K562 (cell line): ENCODE measurements around the gene DPP9. TPM values are rescaled to one million over a fixed set of nuclear protein-coding genes. Genes with fewer than 3 reads are reported as not detected.

Experiments used
- ATF3 ChIP-seq, 2 experiments: fragments of 450-650 bp in 1 of 2; sonication (generic) in 1 of 2; formaldehyde crosslinking in 1 of 2; IDR thresholded peaks in 1 of 2; conservative IDR thresholded peaks in 1 of 2; 2 replicates each; pipeline versions ENCODE4 v1.6.1 to v1.8.1; 2016 to 2023; ENCODE audit warnings: mild to moderate bottlenecking in 2 of 2, moderate library complexity in 2 of 2, inconsistent platforms in 1 of 2, missing genetic modification reagents in 1 of 2
- BACH1 ChIP-seq: fragments of 200-800 bp; sonication (Bioruptor generic); IDR thresholded peaks from 2 replicates; pipeline ENCODE4 v1.6.1; 2016; ENCODE audit warnings: missing genetic modification characterization, missing compliant biosample characterization
- CAMTA2 ChIP-seq: fragments of 250-450 bp; sonication (Bioruptor Pico); conservative IDR thresholded peaks from 2 replicates; pipeline ENCODE4 v1.5.1; 2022
- ETV1 ChIP-seq: fragments of 450-650 bp; conservative IDR thresholded peaks from 2 replicates; pipeline ENCODE4 v1.6.1; 2016; ENCODE audit warnings: missing genetic modification characterization, control low read depth, low read depth, missing compliant biosample characterization
- GTF2F1 ChIP-seq: IDR thresholded peaks from 2 replicates; pipeline ENCODE4 v1.6.1; 2011; ENCODE audit warnings: low read depth, low read length, improper control_type of control experiment
- JUN ChIP-seq, 2 experiments: sonication (generic) in 1 of 2; formaldehyde crosslinking in 1 of 2; IDR thresholded peaks; 2 replicates each; pipeline versions ENCODE4 v1.6.1 to v1.8.0; 2012 to 2022; ENCODE audit warnings: borderline replicate concordance in 2 of 2, mild to moderate bottlenecking in 2 of 2, improper control_type of control experiment in 1 of 2, low read depth in 1 of 2, low read length in 1 of 2, missing genetic modification reagents in 1 of 2
- MCM5 ChIP-seq: fragments of 450-650 bp; IDR thresholded peaks from 2 replicates; pipeline ENCODE4 v1.6.1; 2016; ENCODE audit warnings: low read depth
- MEF2A ChIP-seq: IDR thresholded peaks from 2 replicates; pipeline ENCODE4 v1.6.1; 2011; ENCODE audit warnings: low read depth, mild to moderate bottlenecking, low read length, moderate library complexity; ENCODE audit not compliant: control insufficient read depth
- MYNN ChIP-seq, 2 experiments: sonication (generic); formaldehyde crosslinking in 1 of 2; IDR thresholded peaks; 2 replicates each; pipeline versions ENCODE4 v1.5.0 to v1.6.1; 2016 to 2020; ENCODE audit warnings: antibody characterized with exemption in 1 of 2, missing genetic modification reagents in 1 of 2
- NR0B1 ChIP-seq: fragments of 450-650 bp; IDR thresholded peaks from one replicate; pipeline ENCODE4 v1.6.1; 2018; ENCODE audit warnings: mild to moderate bottlenecking, moderate library complexity; ENCODE audit not compliant: partially characterized antibody
- PRMT5 ChIP-seq: sonication (generic); formaldehyde crosslinking; IDR thresholded peaks from 2 replicates; pipeline ENCODE4 v1.5.0; 2020; ENCODE audit warnings: missing genetic modification reagents
- PRPF4 ChIP-seq: fragments of 200-400 bp; formaldehyde crosslinking; IDR thresholded peaks from one replicate; pipeline ENCODE4 v1.6.1; 2017; ENCODE audit warnings: low read length, low read depth, mild to moderate bottlenecking; ENCODE audit not compliant: insufficient read depth, poor library complexity, severe bottlenecking
- PTTG1 ChIP-seq: fragments of 450-650 bp; IDR thresholded peaks from 2 replicates; pipeline ENCODE4 v1.6.1; 2016; ENCODE audit warnings: low read depth, mild to moderate bottlenecking, missing genetic modification characterization, missing compliant biosample characterization
- TAF15 ChIP-seq: fragments of 200-400 bp; formaldehyde crosslinking; IDR thresholded peaks from 2 replicates; pipeline ENCODE4 v1.6.1; 2017; ENCODE audit warnings: mild to moderate bottlenecking, low read depth, low read length, moderate library complexity
- TAF9B ChIP-seq: fragments of 450-650 bp; IDR thresholded peaks from 2 replicates; pipeline ENCODE4 v1.6.1; 2018; ENCODE audit warnings: mild to moderate bottlenecking; ENCODE audit not compliant: partially characterized antibody
- XRCC3 ChIP-seq: fragments of 450-650 bp; IDR thresholded peaks from 2 replicates; pipeline ENCODE4 v1.6.1; 2017; ENCODE audit warnings: mild to moderate bottlenecking, moderate library complexity
- ZBTB43 ChIP-seq: sonication (generic); formaldehyde crosslinking; IDR thresholded peaks from 2 replicates; pipeline ENCODE4 v1.8.0; 2023; ENCODE audit warnings: mild to moderate bottlenecking, missing genetic modification reagents
- ZEB2 ChIP-seq: fragments of 450-650 bp; IDR thresholded peaks from 2 replicates; pipeline ENCODE4 v1.6.1; 2016
- ZNF217 ChIP-seq: sonication (generic); formaldehyde crosslinking; IDR thresholded peaks from 2 replicates; pipeline ENCODE4 v1.8.0; 2022; ENCODE audit warnings: mild to moderate bottlenecking, missing genetic modification reagents
- ZNF717 ChIP-seq: fragments of 250-450 bp; sonication (Bioruptor Pico); IDR thresholded peaks from 2 replicates; pipeline ENCODE4 v1.5.0; 2021
- ZSCAN32 ChIP-seq: fragments of 450-650 bp; formaldehyde crosslinking; IDR thresholded peaks from 2 replicates; pipeline ENCODE4 v1.4.0; 2020; ENCODE audit warnings: mild to moderate bottlenecking, moderate library complexity
- polyA plus RNA-seq, 8 experiments: library from polyadenylated mRNA; depleted of rRNA in 4 of 8; stranded (reverse) in 5 of 8; unstranded in 3 of 8; fragments of >200 nt; fragmentation: Nextera tagmentation in 2 of 8; fragmentation: Illumina TruSeq in 1 of 8; extraction: Ambion mirVana in 2 of 8; extraction: Trizol in 1 of 8; gene quantifications; 2 replicates each; pipeline versions ENCODE4 v1.2.1 to v1.2.3, GENCODE V29; 2011 to 2014; ENCODE audit warnings: inconsistent platforms in 1 of 8, missing spikeins in 1 of 8
- total RNA-seq, 7 experiments: library from RNA; depleted of rRNA in 6 of 7; stranded (reverse); fragments of >200 nt in 6 of 7; fragmentation: Illumina TruSeq in 2 of 7; extraction: Trizol in 2 of 7; gene quantifications; 2 replicates each; pipeline versions ENCODE4 v1.2.1 to v1.2.3, GENCODE V29; 2011 to 2021; ENCODE audit warnings: low replicate concordance in 1 of 7

DPP9 gene
- total and polyA plus RNA-seq, 9 of the 15 experiments (the other 6 are each of a cell fraction or from before 2014, with no cell fraction given), result 0.90 to 66.7 (median 24.5) TPM

- TF ChIP-seq ETV1 (peak; percentile 62), NR0B1 (no peak), BACH1 (tag) (no peak), MEF2A (no peak), ZNF717 (no peak), JUN (IDR thresholded peaks at IDR 0.05; ENCODE audit: borderline replicate concordance, low read depth, low read length) (peak; percentile 81; the same call in 1 of the 2 replicates), JUN (CRISPR knock-in tag; IDR thresholded peaks at IDR 0.05; ENCODE audit: borderline replicate concordance) (no peak), PTTG1 (tag) (no peak), PRPF4 (no peak), ZNF217 (CRISPR knock-in tag) (no peak), ZEB2 (peak; percentile 37), ZBTB43 (CRISPR knock-in tag) (no peak), MCM5 (no peak), PRMT5 (CRISPR knock-in tag) (no peak), XRCC3 (no peak), TAF15 (no peak), MYNN (IDR thresholded peaks at IDR 0.05) (no peak), MYNN (CRISPR knock-in tag; IDR thresholded peaks at IDR 0.05) (no peak), CAMTA2 (CRISPR knock-in tag) (no peak), GTF2F1 (no peak), ATF3 (IDR thresholded peaks at IDR 0.05) (peak; percentile 95), ATF3 (CRISPR knock-in tag; conservative IDR thresholded peaks at IDR 0.05) (peak; percentile 67; the same call in 1 of the 2 replicates), TAF9B (no peak), ZSCAN32 (CRISPR knock-in tag) (no peak)
Observed at GRCh38 chr19:4633140-4633967, 90.3 kb downstream of the DPP9 start (continued).
